Activated B cell treated with CpG ODN at 0.5 μM for 24 hours (primary cell): ENCODE measurements around the gene PERP. TPM values are rescaled to one million over a fixed set of nuclear protein-coding genes. Genes with fewer than 3 reads are reported as not detected.

Experiments used
- ATAC-seq: fragments of 200-7000 bp; cut with Tn5 transposase; one replicate; pipeline ENCODE4 v1.10.0; 2021; ENCODE audit warnings: low read depth, mild to moderate bottlenecking, moderate library complexity
- CTCF ChIA-PET: fragments of 350-600 bp; sonication (Branson Sonifier 250); formaldehyde crosslinking; loops from one replicate; lab custom pipeline; 2021; ENCODE audit warnings: antibody characterized with exemption; lab: Charles Lee
- POLR2A ChIA-PET: fragments of 350-600 bp; sonication (Branson Sonifier 250); formaldehyde crosslinking; loops from one replicate; lab custom pipeline; 2021; ENCODE audit warnings: antibody characterized with exemption; lab: Charles Lee
- DNase-seq: peaks from one replicate; pipeline ENCODE4 v3.0.0; 2022
- H3K27ac Mint-ChIP-seq: one replicate; pipeline ENCODE4 v1.8.0; 2020; ENCODE audit warnings: mixed read lengths
- H3K27me3 Mint-ChIP-seq: one replicate; pipeline ENCODE4 v1.8.0; 2021; ENCODE audit warnings: mixed read lengths
- H3K36me3 Mint-ChIP-seq: one replicate; pipeline ENCODE4 v1.8.0; 2021; ENCODE audit warnings: low read depth, mixed read lengths
- H3K4me1 Mint-ChIP-seq: one replicate; pipeline ENCODE4 v1.8.0; 2021; ENCODE audit warnings: mixed read lengths
- H3K4me3 Mint-ChIP-seq: one replicate; pipeline ENCODE4 v1.8.0; 2020; ENCODE audit warnings: mild to moderate bottlenecking, mixed read lengths
- H3K9me3 Mint-ChIP-seq: one replicate; pipeline ENCODE4 v1.8.0; 2020; ENCODE audit warnings: mixed read lengths
- CTCF ChIP-seq: fragments of 200-600 bp; IDR thresholded peaks from one replicate; pipeline ENCODE4 v1.8.0; 2022; ENCODE audit warnings: antibody characterized with exemption, mild to moderate bottlenecking
- intact Hi-C: fragments of 100-400 bp; cut with micrococcal nuclease; formaldehyde crosslinking; loops from one replicate; pipeline ENCODE4 v1.15.1; 2024
- total RNA-seq: library from RNA; stranded (reverse); gene quantifications from 2 replicates; pipeline ENCODE4 v1.2.3, GENCODE V29; 2022

Gene PERP
- total RNA-seq, 1 donor from 2014 or later, result 0.18 TPM

- no peaks in the 10 kb centered on the region for H3K4me1 Mint-ChIP-seq
- ChIA-PET CTCF (no interaction called here), POLR2A (no interaction called here)
- no peaks in the 10 kb centered on the region for H3K36me3 Mint-ChIP-seq
- intact Hi-C loops, result no loop called here
- H3K27ac Mint-ChIP-seq, result no peak overlapping the region
- H3K4me3 Mint-ChIP-seq, result no peak overlapping the region
- no peak for ATAC-seq
- H3K9me3 Mint-ChIP-seq, result peaks cover 9% of the 10 kb centered on the region
- no peak for DNase-seq
- peaks cover 40% of the 10 kb centered on the region for H3K27me3 Mint-ChIP-seq
- no peak for TF ChIP-seq CTCF
These were observed 28.7 kb downstream of the PERP start for GRCh38 chr6:138078491-138078890.

GRCh38 chr6:138073264-138073663 is 34.0 kb downstream of the PERP start:
- ATAC-seq (no peak), DNase-seq (no peak)
- Mint-ChIP-seq H3K4me3 (no peak overlapping the region), H3K36me3 (no peaks in the 10 kb centered on the region), H3K9me3 (peaks cover 7% of the 10 kb centered on the region), H3K27ac (no peak overlapping the region), H3K4me1 (no peaks in the 10 kb centered on the region), H3K27me3 (peaks cover 22% of the 10 kb centered on the region)
- intact Hi-C loops, result no loop called here
- POLR2A ChIA-PET, result no interaction called here
- no peak for TF ChIP-seq CTCF
- CTCF ChIA-PET, result no interaction called here

GRCh38 chr6:138063726-138064125 is 43.5 kb downstream of the PERP start:
- Mint-ChIP-seq H3K27ac (no peak overlapping the region), H3K4me3 (no peak overlapping the region), H3K9me3 (no peaks in the 10 kb centered on the region), H3K27me3 (peaks cover 15% of the 10 kb centered on the region), H3K4me1 (no peaks in the 10 kb centered on the region), H3K36me3 (no peaks in the 10 kb centered on the region)
- intact Hi-C loops, result no loop called here
- no peak for TF ChIP-seq CTCF
- ChIA-PET POLR2A (no interaction called here), CTCF (no interaction called here)
- ATAC-seq, result no peak
- DNase-seq, result no peak

GRCh38 chr6:138054982-138055381 is 52.2 kb downstream of the PERP start:
- ChIA-PET POLR2A (no interaction called here), CTCF (no interaction called here)
- Mint-ChIP-seq H3K4me1 (no peaks in the 10 kb centered on the region), H3K4me3 (no peak overlapping the region), H3K27ac (no peak overlapping the region), H3K9me3 (peaks cover 31% of the 10 kb centered on the region), H3K36me3 (no peaks in the 10 kb centered on the region), H3K27me3 (peaks cover 50% of the 10 kb centered on the region)
- intact Hi-C loops, result no loop called here
- no peak for ATAC-seq
- no peak for TF ChIP-seq CTCF
- DNase-seq, result no peak

- no peaks in the 10 kb centered on the region for H3K36me3 Mint-ChIP-seq
- H3K27me3 Mint-ChIP-seq, result peaks cover 39% of the 10 kb centered on the region
- ChIA-PET CTCF (no interaction called here), POLR2A (no interaction called here)
- H3K4me3 Mint-ChIP-seq, result no peak overlapping the region
- DNase-seq (no peak), ATAC-seq (no peak)
- no peaks in the 10 kb centered on the region for H3K4me1 Mint-ChIP-seq
- H3K27ac Mint-ChIP-seq, result no peak overlapping the region
- peaks cover 30% of the 10 kb centered on the region for H3K9me3 Mint-ChIP-seq
- intact Hi-C loops, result no loop called here
- no peak for TF ChIP-seq CTCF
These were observed 54.4 kb downstream of the PERP start for GRCh38 chr6:138052783-138053182.
